PC-3 (cell line): ENCODE data around the gene SLC39A11. TPM values are rescaled to one million over a fixed set of nuclear protein-coding genes. Genes with fewer than 3 reads are reported as not detected.

Source experiments
- ATAC-seq: fragments of 200-7000 bp; cut with Tn5 transposase; 2 replicates; pipeline ENCODE4 v1.9.1; 2020; ENCODE audit warnings: mild to moderate bottlenecking, moderate library complexity
- BruUV-seq: library from RNA; stranded (reverse); fragments of 400-500 nt; replicated peaks from 2 replicates; lab custom pipeline; 2021; lab: Mats Ljungman, UMichigan
- CTCF ChIA-PET: fragments of 300-600 bp; sonication (Branson Sonifier 250); formaldehyde crosslinking; loops from one replicate; lab custom pipeline; 2022; ENCODE audit warnings: antibody characterized with exemption; lab: Charles Lee
- POLR2A ChIA-PET: fragments of 300-600 bp; sonication (Branson Sonifier 250); formaldehyde crosslinking; loops from one replicate; lab custom pipeline; 2022; ENCODE audit warnings: antibody characterized with exemption; ENCODE audit not compliant: unreplicated experiment; lab: Charles Lee
- DNase-seq: peaks from one replicate; pipeline ENCODE4 v3.0.0-alpha.2; 2015
- H2AFZ ChIP-seq: fragments of 300-600 bp; sonication (generic); 2 replicates; pipeline ENCODE4 v1.6.0; 2016; ENCODE audit warnings: antibody characterized with exemption, low read length
- H3F3A ChIP-seq: fragments of 300-600 bp; sonication (generic); one replicate; pipeline ENCODE4 v1.6.0; 2017; ENCODE audit warnings: antibody characterized with exemption, low read length, control low read depth, mild to moderate bottlenecking; ENCODE audit not compliant: unreplicated experiment
- H3K27ac ChIP-seq: fragments of 300-600 bp; sonication (generic); 2 replicates; pipeline ENCODE4 v1.5.1; 2016; ENCODE audit warnings: mild to moderate bottlenecking, low read length
- H3K27me3 ChIP-seq: fragments of 300-600 bp; sonication (generic); 2 replicates; pipeline ENCODE4 v1.6.1; 2016; ENCODE audit warnings: low read length, mixed read lengths
- H3K36me3 ChIP-seq: fragments of 300-600 bp; sonication (generic); 2 replicates; pipeline ENCODE4 v1.6.1; 2016; ENCODE audit warnings: low read depth, mixed run types, low read length, mixed read lengths
- H3K4me1 ChIP-seq: fragments of 300-600 bp; sonication (generic); 2 replicates; pipeline ENCODE4 v1.5.1; 2016; ENCODE audit warnings: low read length; ENCODE audit not compliant: insufficient read depth
- H3K4me2 ChIP-seq: fragments of 300-600 bp; sonication (generic); 2 replicates; pipeline ENCODE4 v1.6.0; 2016; ENCODE audit warnings: low read length
- H3K4me3 ChIP-seq: fragments of 300-600 bp; sonication (generic); 2 replicates; pipeline ENCODE4 v1.5.1; 2016; ENCODE audit warnings: mild to moderate bottlenecking, low read length, mixed read lengths
- H3K79me2 ChIP-seq: fragments of 300-600 bp; sonication (generic); 2 replicates; pipeline ENCODE4 v1.6.1; 2017; ENCODE audit warnings: low read length, mixed read lengths
- H3K9ac ChIP-seq: fragments of 300-600 bp; sonication (generic); 2 replicates; pipeline ENCODE4 v1.6.0; 2016; ENCODE audit warnings: mild to moderate bottlenecking, low read length
- H3K9me2 ChIP-seq: fragments of 300-600 bp; sonication (generic); replicated peaks from 2 replicates; pipeline ENCODE4 v1.6.1; 2016; ENCODE audit warnings: mixed run types, low read length, mixed read lengths
- H3K9me3 ChIP-seq: fragments of 300-600 bp; sonication (generic); 2 replicates; pipeline ENCODE4 v1.6.1; 2016; ENCODE audit warnings: low read length, mixed read lengths
- H4K20me1 ChIP-seq: fragments of 300-600 bp; sonication (generic); 2 replicates; pipeline ENCODE4 v1.6.1; 2016; ENCODE audit warnings: low read length, mixed read lengths
- EZH2 ChIP-seq: fragments of 300-600 bp; sonication (generic); IDR thresholded peaks from one replicate; pipeline ENCODE4 v1.6.1; 2017; ENCODE audit warnings: antibody characterized with exemption, mild to moderate bottlenecking, low read length; ENCODE audit not compliant: unreplicated experiment
- EZH2phosphoT487 ChIP-seq: fragments of 300-600 bp; sonication (generic); IDR thresholded peaks from 2 replicates; pipeline ENCODE4 v1.6.1; 2018; ENCODE audit warnings: mild to moderate bottlenecking, antibody characterized with exemption, low read length, borderline replicate concordance
- intact Hi-C: fragments of 100-400 bp; cut with micrococcal nuclease; formaldehyde crosslinking; loops from 2 replicates; pipeline ENCODE4 v1.9.0; 2023
- total RNA-seq: library from RNA; depleted of rRNA; stranded (reverse); fragments of >200 nt; gene quantifications from 2 replicates; pipeline ENCODE4 v1.2.3, GENCODE V29; 2014
- TF ChIP-seq, protein P1 (sequence below): fragments of 300-600 bp; sonication (generic); conservative IDR thresholded peaks from 2 replicates; pipeline ENCODE4 v1.5.1; 2017; ENCODE audit warnings: antibody characterized with exemption, low read depth, mild to moderate bottlenecking, low read length

The SLC39A11 gene
- total RNA-seq, 1 experiment from 2014 or later, result 37.7 TPM

DNA sequence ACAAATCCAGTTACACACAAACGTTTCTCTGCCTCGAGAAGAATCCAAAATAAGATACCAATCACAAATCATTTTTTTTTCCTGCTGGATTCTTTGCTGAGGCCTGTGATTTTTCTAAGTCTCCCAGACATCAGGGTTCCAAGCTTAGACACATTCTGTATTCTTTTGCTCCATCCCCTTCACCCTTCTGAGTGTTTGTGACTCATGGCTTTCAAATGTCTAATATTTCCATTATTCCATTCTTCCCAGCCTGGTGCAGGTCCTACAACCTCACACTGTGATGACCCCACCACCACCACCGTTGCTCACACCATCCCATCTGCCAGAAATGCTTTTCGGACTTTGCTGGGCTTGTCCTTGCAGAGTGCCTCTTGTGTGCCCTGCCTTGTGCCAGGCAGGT lies 491.6 kb downstream of the SLC39A11 start:
- intact Hi-C loops, result no loop called here
- H3K27ac ChIP-seq, result no peak overlapping the region
- H3K4me3 ChIP-seq, result no peak overlapping the region
- TF ChIP-seq EZH2 (no peak), EZH2phosphoT487 (no peak)
- TF ChIP-seq, protein P1, sequence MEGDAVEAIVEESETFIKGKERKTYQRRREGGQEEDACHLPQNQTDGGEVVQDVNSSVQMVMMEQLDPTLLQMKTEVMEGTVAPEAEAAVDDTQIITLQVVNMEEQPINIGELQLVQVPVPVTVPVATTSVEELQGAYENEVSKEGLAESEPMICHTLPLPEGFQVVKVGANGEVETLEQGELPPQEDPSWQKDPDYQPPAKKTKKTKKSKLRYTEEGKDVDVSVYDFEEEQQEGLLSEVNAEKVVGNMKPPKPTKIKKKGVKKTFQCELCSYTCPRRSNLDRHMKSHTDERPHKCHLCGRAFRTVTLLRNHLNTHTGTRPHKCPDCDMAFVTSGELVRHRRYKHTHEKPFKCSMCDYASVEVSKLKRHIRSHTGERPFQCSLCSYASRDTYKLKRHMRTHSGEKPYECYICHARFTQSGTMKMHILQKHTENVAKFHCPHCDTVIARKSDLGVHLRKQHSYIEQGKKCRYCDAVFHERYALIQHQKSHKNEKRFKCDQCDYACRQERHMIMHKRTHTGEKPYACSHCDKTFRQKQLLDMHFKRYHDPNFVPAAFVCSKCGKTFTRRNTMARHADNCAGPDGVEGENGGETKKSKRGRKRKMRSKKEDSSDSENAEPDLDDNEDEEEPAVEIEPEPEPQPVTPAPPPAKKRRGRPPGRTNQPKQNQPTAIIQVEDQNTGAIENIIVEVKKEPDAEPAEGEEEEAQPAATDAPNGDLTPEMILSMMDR, result no peak
- H3K4me1 ChIP-seq, result peaks cover 31% of the 10 kb centered on the region
- H2AFZ ChIP-seq, result no peak overlapping the region
- no peaks in the 10 kb centered on the region for H3K36me3 ChIP-seq
- DNase-seq (peak; percentile 56), ATAC-seq (no peak)
- no peak overlapping the region for H3K4me2 ChIP-seq
- no peaks in the 10 kb centered on the region for H3K9me2 ChIP-seq
- H3K9ac ChIP-seq, result no peak overlapping the region
- ChIA-PET POLR2A (no interaction called here), CTCF (no interaction called here)
- H3K9me3 ChIP-seq, result no peaks in the 10 kb centered on the region
- BruUV-seq, result no TSS peak
- no peaks in the 10 kb centered on the region for H3K79me2 ChIP-seq
- no peaks in the 10 kb centered on the region for H4K20me1 ChIP-seq
- no peaks in the 10 kb centered on the region for H3K27me3 ChIP-seq
- H3F3A ChIP-seq, result no peaks in the 10 kb centered on the region

DNA sequence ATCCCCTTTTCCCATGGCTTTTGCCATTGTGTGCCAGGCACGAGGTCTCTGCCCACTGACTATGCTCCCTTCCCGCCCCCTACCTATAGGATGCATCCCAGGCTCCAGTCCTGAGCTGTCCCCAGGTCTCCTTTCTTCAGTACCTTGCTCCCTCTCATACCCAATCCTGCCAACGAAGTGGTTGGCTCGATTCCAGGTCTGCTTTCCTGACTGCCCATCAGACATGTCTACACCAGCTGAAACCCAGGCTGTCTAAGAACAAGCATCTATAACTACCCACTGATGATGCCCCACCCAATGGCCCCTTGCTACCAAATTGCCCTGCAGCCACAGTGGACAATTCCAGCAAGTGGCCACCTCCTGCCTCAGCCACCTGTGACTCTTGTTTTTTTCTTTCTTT lies 492.6 kb downstream of the SLC39A11 start:
- no peaks in the 10 kb centered on the region for H3K27me3 ChIP-seq
- no peaks in the 10 kb centered on the region for H3K79me2 ChIP-seq
- TF ChIP-seq, protein P1, result no peak
- TF ChIP-seq EZH2phosphoT487 (no peak), EZH2 (no peak)
- H3K27ac ChIP-seq, result no peak overlapping the region
- no peak for ATAC-seq
- H3K36me3 ChIP-seq, result no peaks in the 10 kb centered on the region
- intact Hi-C loops, result no loop called here
- no peaks in the 10 kb centered on the region for H3K9me3 ChIP-seq
- no peak overlapping the region for H3K4me2 ChIP-seq
- CTCF ChIA-PET, result no interaction called here
- no peaks in the 10 kb centered on the region for H3F3A ChIP-seq
- POLR2A ChIA-PET, result no interaction called here
- DNase-seq, result no peak
- no TSS peak for BruUV-seq
- H2AFZ ChIP-seq, result no peak overlapping the region
- H3K9ac ChIP-seq, result no peak overlapping the region
- no peak overlapping the region for H3K4me3 ChIP-seq
- H3K9me2 ChIP-seq, result no peaks in the 10 kb centered on the region
- peaks cover 31% of the 10 kb centered on the region for H3K4me1 ChIP-seq
- H4K20me1 ChIP-seq, result no peaks in the 10 kb centered on the region

DNA sequence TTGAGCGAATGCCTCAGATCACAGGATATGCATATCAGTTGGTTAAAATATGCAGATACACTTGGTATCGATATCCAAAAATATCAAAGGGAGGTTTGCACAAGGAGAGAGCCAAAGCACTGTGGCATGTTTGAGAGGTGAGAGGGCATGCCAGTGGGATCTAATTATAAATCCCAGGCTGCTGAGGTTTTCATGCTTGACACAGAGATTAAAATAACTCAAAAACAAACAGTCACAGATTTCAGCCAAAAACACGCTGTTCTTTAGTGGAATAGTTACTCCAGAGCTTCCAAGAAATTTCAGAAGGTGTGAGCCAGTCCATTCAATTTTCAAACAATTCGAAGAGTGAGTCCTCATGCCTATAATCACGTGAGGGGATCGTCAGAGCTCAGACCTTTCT lies 493.8 kb downstream of the SLC39A11 start:
- Histone ChIP-seq H3K9me3 (no peaks in the 10 kb centered on the region), H3K27ac (no peak overlapping the region), H2AFZ (no peak overlapping the region), H4K20me1 (no peaks in the 10 kb centered on the region), H3K4me3 (no peak overlapping the region), H3K27me3 (no peaks in the 10 kb centered on the region), H3K36me3 (no peaks in the 10 kb centered on the region), H3K79me2 (no peaks in the 10 kb centered on the region), H3F3A (no peaks in the 10 kb centered on the region), H3K4me1 (peaks cover 31% of the 10 kb centered on the region), H3K4me2 (no peak overlapping the region), H3K9ac (no peak overlapping the region), H3K9me2 (no peaks in the 10 kb centered on the region)
- TF ChIP-seq EZH2 (no peak), EZH2phosphoT487 (no peak)
- TF ChIP-seq, protein P1, result no peak
- intact Hi-C loops, result no loop called here
- no peak for ATAC-seq
- no peak for DNase-seq
- ChIA-PET POLR2A (interaction anchor here (0.6 kb wide), 2 partner anchors 10 to 37 kb away, joined by 3 to 7 read pairs; no protein-coding TSS in a partner anchor), CTCF (no interaction called here)
- BruUV-seq, result no TSS peak
